CD4-positive, alpha-beta T cell treated with Interleukin-17A for 4 hours (primary cell): ENCODE measurements around the gene RPS6KA4.
A peak's percentile ranks its signal among the peaks of the same experiment; 100 is the strongest.
"Not testable (repeated sequence)": the region's sequence is repeated elsewhere in the genome, so short reads cannot be mapped to it uniquely, and the experiment has no call there.

ENCODE experiments used
- DNase-seq: peaks from one replicate; pipeline ENCODE4 v3.0.0-alpha.2; 2020; ENCODE audit warnings: mixed read lengths

The RPS6KA4 gene

GRCh38 chr11:64358907-64359711, at the start of gene RPS6KA4:
Gene RPS6KA4, plus strand, starts transcription at chr11:64359162. Its CDS starts 74 bp downstream, at chr11:64359236.
- DNase-seq = peak; percentile 70

GRCh38 chr11:64312947-64313346, 46.0 kb upstream of the RPS6KA4 start:
- no peak for DNase-seq

GRCh38 chr11:64313491-64314145, 45.3 kb upstream of the RPS6KA4 start:
- DNase-seq = no peak

GRCh38 chr11:64314146-64314804, 44.7 kb upstream of the RPS6KA4 start:
- no peak for DNase-seq

- no peak for DNase-seq
These were observed 44.0 kb upstream of the RPS6KA4 start for GRCh38 chr11:64314805-64315561.

- not testable (repeated sequence) for DNase-seq
These were observed 43.1 kb upstream of the RPS6KA4 start for GRCh38 chr11:64315667-64316526.

- peak; percentile 40 for DNase-seq
These were observed 42.2 kb upstream of the RPS6KA4 start for GRCh38 chr11:64316672-64317324.

GRCh38 chr11:64317325-64317960, 41.5 kb upstream of the RPS6KA4 start, which contains the start of gene TRMT112:
Gene TRMT112, minus strand, starts transcription at chr11:64317559. Its CDS starts 33 bp downstream, at chr11:64317526.
- peak; percentile 96 for DNase-seq

- DNase-seq = peak; percentile 95
These were observed 40.8 kb upstream of the RPS6KA4 start, which contains the start of gene PRDX5 for GRCh38 chr11:64317961-64318765. Gene PRDX5, plus strand, starts transcription at chr11:64318121. Its CDS starts 95 bp downstream, at chr11:64318216.

GRCh38 chr11:64318766-64319761, 39.9 kb upstream of the RPS6KA4 start:
- DNase-seq = no peak

GRCh38 chr11:64320556-64320955, 38.4 kb upstream of the RPS6KA4 start:
- no peak for DNase-seq

GRCh38 chr11:64321026-64321425, 37.9 kb upstream of the RPS6KA4 start:
- no peak for DNase-seq

- no peak for DNase-seq
These were observed 37.4 kb upstream of the RPS6KA4 start for GRCh38 chr11:64321533-64321932.

- DNase-seq = no peak
These were observed 36.1 kb upstream of the RPS6KA4 start for GRCh38 chr11:64322925-64323260.

GRCh38 chr11:64323373-64323772, 35.6 kb upstream of the RPS6KA4 start:
- no peak for DNase-seq

- not testable (repeated sequence) for DNase-seq
These were observed 35.0 kb upstream of the RPS6KA4 start for GRCh38 chr11:64323984-64324383.

- no peak for DNase-seq
These were observed 34.1 kb upstream of the RPS6KA4 start for GRCh38 chr11:64324692-64325469.

- no peak for DNase-seq
These were observed 31.6 kb upstream of the RPS6KA4 start for GRCh38 chr11:64327375-64327774.
